ENCODE data around the gene LIAS.

The LIAS gene

DNA sequence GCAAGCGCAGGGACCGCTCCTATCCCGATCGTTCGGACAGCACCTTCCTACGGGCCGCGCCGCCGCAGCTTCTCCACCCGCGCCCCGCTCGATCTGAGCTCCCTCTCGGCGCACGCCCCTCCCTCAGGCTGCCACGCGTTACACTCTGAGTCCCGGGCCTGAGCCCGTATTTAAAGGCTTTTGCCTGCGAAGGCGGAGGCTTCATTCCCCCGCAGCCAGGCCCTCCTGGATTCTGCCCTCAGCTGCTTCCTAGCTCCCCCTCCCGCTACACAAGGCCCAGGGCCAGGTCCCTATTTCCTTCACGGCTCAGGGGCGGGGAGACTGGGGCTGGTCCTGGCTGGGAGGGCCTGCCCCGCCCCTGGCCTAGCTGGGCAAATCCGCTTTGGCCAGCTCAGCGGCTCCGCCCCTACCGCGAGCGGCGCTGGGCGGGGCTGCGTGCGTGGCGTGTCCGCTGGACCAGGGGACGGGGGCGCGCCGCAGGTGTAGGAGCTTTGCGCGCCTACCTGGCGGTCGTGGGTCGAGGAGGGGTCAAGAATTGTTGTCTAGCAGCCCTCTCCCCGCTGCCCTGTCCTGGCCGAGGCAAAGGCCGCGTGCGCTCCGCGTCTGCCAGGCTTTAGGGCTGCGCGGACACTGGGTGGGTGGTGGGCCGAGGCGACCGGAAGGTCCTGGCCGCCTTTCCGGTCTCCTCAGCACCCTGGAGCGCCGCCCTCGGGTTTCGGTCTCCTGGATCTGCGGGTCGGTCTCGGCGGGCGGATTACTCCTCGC is 68.6 kb downstream of the LIAS start, which contains the start of gene UGDH:
Gene UGDH (minus strand): TSS at position 144 of the 765 bp plus-strand sequence. CDS start 5,927 bp downstream, outside the sequence.
- TF ChIP-seq, protein P1, sequence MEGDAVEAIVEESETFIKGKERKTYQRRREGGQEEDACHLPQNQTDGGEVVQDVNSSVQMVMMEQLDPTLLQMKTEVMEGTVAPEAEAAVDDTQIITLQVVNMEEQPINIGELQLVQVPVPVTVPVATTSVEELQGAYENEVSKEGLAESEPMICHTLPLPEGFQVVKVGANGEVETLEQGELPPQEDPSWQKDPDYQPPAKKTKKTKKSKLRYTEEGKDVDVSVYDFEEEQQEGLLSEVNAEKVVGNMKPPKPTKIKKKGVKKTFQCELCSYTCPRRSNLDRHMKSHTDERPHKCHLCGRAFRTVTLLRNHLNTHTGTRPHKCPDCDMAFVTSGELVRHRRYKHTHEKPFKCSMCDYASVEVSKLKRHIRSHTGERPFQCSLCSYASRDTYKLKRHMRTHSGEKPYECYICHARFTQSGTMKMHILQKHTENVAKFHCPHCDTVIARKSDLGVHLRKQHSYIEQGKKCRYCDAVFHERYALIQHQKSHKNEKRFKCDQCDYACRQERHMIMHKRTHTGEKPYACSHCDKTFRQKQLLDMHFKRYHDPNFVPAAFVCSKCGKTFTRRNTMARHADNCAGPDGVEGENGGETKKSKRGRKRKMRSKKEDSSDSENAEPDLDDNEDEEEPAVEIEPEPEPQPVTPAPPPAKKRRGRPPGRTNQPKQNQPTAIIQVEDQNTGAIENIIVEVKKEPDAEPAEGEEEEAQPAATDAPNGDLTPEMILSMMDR (IDR thresholded peaks at IDR 0.05; ENCODE audit: control extremely low read depth, extremely low read depth, low read depth, missing control alignments): peak; percentile 35
- ChIA-PET POLR2A (interaction anchor here (0.5 to 1.2 kb wide), 4 partner anchors 98 to 127 kb away, joined by 3 to 5 read pairs (median 5); partner anchors contain the start of gene SMIM14), CTCF (interaction anchor here (0.7 to 1.0 kb wide), 4 partner anchors 16 to 419 kb away, joined by 3 to 4 read pairs (median 3); no protein-coding TSS in a partner anchor)
- peak; percentile 99 for DNase-seq (ENCODE audit: extremely low spot score)

DNA sequence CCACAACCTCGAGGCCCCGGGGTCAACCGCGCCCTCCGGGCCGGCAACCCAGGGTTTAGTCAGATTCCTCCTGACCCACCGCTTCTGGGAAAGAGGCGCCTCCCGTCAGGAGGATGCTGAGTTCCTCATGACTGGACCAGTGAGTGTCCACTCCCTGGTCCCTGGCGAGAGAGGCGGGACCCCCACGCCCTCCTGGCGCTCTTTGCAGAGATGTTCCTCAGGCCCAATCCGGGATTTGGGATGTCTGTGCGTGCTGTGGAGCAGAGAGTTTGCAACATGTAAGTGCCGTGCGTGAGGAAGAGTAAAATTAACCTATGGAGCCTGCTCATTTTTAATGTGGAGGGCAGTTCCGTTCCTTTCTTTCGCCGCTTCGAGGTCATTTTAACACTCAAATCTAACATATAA is 69.2 kb downstream of the LIAS start:
- TF ChIP-seq, protein P1 (IDR thresholded peaks at IDR 0.05; ENCODE audit: control extremely low read depth, extremely low read depth, low read depth, missing control alignments): no peak
- no peak for DNase-seq (ENCODE audit: extremely low spot score)
- CTCF ChIA-PET: interaction anchor here (0.8 kb wide), 1 partner anchor 110 kb away, joined by 4 read pairs; no protein-coding TSS in a partner anchor
- POLR2A ChIA-PET: no interaction called here

All from GM10248 (cell line).